GM12878 (cell line): ENCODE measurements around the gene P2RY11. TPM values are rescaled to one million over a fixed set of nuclear protein-coding genes. Genes with fewer than 3 reads are reported as not detected.

Source experiments
- ATAC-seq: fragments of 200-7000 bp; cut with Tn5 transposase; 3 replicates; pipeline ENCODE4 v1.9.1; 2020; ENCODE audit warnings: mild to moderate bottlenecking, moderate library complexity
- BruUV-seq: library from RNA; stranded (reverse); fragments of 400-500 nt; replicated peaks from 2 replicates; lab custom pipeline; 2021; lab: Mats Ljungman, UMichigan
- CTCF ChIA-PET: fragments of 300-600 bp; sonication (Branson Sonifier 250); formaldehyde crosslinking; extraction: SDS; loops from one replicate; lab custom pipeline; 2021; ENCODE audit warnings: inconsistent platforms; lab: Yijun Ruan, JAX
- POLR2A ChIA-PET: fragments of 350-600 bp; formaldehyde crosslinking; extraction: SDS; loops from one replicate; lab custom pipeline; 2021; ENCODE audit warnings: inconsistent platforms; lab: Charles Lee
- RAD21 ChIA-PET: fragments of 300-600 bp; sonication (Branson Sonifier 250); formaldehyde crosslinking; loops from one replicate; lab custom pipeline; 2023; ENCODE audit warnings: antibody characterized with exemption; ENCODE audit not compliant: unreplicated experiment; lab: Charles Lee
- SMC1A ChIA-PET: fragments of 300-600 bp; sonication (Branson Sonifier 250); formaldehyde crosslinking; loops from one replicate; lab custom pipeline; 2023; ENCODE audit not compliant: unreplicated experiment, uncharacterized antibody; lab: Charles Lee
- DNase-seq: peaks from one replicate; pipeline ENCODE4 v3.0.0-alpha.2; 2011; ENCODE audit warnings: low read depth, low spot score
- FAIRE-seq: peaks from 3 replicates; lab custom pipeline; 2011; peaks lifted over from hg19 to GRCh38; lab: Jason Lieb, UNC
- H2AFZ ChIP-seq: 2 replicates; pipeline ENCODE4 v1.6.0; 2011; ENCODE audit warnings: low read depth, low read length, control low read depth; ENCODE audit not compliant: control insufficient read depth
- H3K27ac ChIP-seq: 2 replicates; pipeline ENCODE4 v1.5.1; 2011; ENCODE audit warnings: control low read depth; ENCODE audit not compliant: control insufficient read depth, insufficient read depth
- H3K27me3 ChIP-seq, 2 experiments: replicated peaks in 1 of 2; 2 replicates each; pipeline versions ENCODE4 v1.6.0 to v1.6.1; 2011; ENCODE audit warnings: low read length in 1 of 2; ENCODE audit not compliant: control insufficient read depth in 2 of 2, insufficient read depth in 2 of 2
- H3K36me3 ChIP-seq, 2 experiments: 2 replicates each; pipeline ENCODE4 v1.5.1; 2011; ENCODE audit warnings: low read length in 1 of 2; ENCODE audit not compliant: control insufficient read depth in 2 of 2, insufficient read depth in 2 of 2
- H3K4me1 ChIP-seq: 2 replicates; pipeline ENCODE4 v1.6.1; 2011; ENCODE audit warnings: mild to moderate bottlenecking, low read length, moderate library complexity, mixed read lengths; ENCODE audit not compliant: control insufficient read depth, insufficient read depth
- H3K4me2 ChIP-seq: 2 replicates; pipeline ENCODE4 v1.6.0; 2011; ENCODE audit warnings: control low read depth; ENCODE audit not compliant: control insufficient read depth, insufficient read depth
- H3K4me3 ChIP-seq: fragments of 200-600 bp; sonication (generic); 2 replicates; pipeline ENCODE4 v1.5.1; 2016
- H3K79me2 ChIP-seq: 2 replicates; pipeline ENCODE4 v1.6.0; 2011; ENCODE audit warnings: low read length; ENCODE audit not compliant: control insufficient read depth, insufficient read depth
- H3K9ac ChIP-seq: 2 replicates; pipeline ENCODE4 v1.8.0; 2011; ENCODE audit warnings: low read length, control low read depth, mixed read lengths; ENCODE audit not compliant: control insufficient read depth, insufficient read depth
- H3K9me3 ChIP-seq: replicated peaks from 3 replicates; pipeline ENCODE4 v1.5.1; 2011; ENCODE audit warnings: mild to moderate bottlenecking, low read length; ENCODE audit not compliant: control insufficient read depth, insufficient read depth
- H4K20me1 ChIP-seq: 2 replicates; pipeline ENCODE4 v1.6.0; 2011; ENCODE audit not compliant: control insufficient read depth, insufficient read depth
- CHD2 ChIP-seq: IDR thresholded peaks from 2 replicates; pipeline ENCODE4 v1.6.1; 2011; ENCODE audit warnings: low read depth, low read length, improper control_type of control experiment, borderline replicate concordance
- DPF2 ChIP-seq: fragments of 450-650 bp; IDR thresholded peaks from 2 replicates; pipeline ENCODE4 v1.6.1; 2017; ENCODE audit warnings: mild to moderate bottlenecking
- HDAC6 ChIP-seq: fragments of 200-600 bp; sonication (generic); IDR thresholded peaks from one replicate; pipeline ENCODE4 v1.8.0; 2017; ENCODE audit warnings: antibody characterized with exemption; ENCODE audit not compliant: unreplicated experiment
- IRF5 ChIP-seq: fragments of 450-650 bp; IDR thresholded peaks from 2 replicates; pipeline ENCODE4 v1.6.1; 2017; ENCODE audit warnings: borderline replicate concordance
- PAX5 ChIP-seq: IDR thresholded peaks from 2 replicates; pipeline ENCODE4 v1.6.1; 2011; ENCODE audit warnings: low read depth, low read length, borderline replicate concordance
- SKIL ChIP-seq: fragments of 450-650 bp; IDR thresholded peaks from 2 replicates; pipeline ENCODE4 v1.6.1; 2017; ENCODE audit warnings: mild to moderate bottlenecking, low read depth, inconsistent platforms; ENCODE audit not compliant: poor library complexity, severe bottlenecking
- SMC3 ChIP-seq: IDR thresholded peaks from 2 replicates; pipeline ENCODE4 v1.6.1; 2011; ENCODE audit warnings: low read length, improper control_type of control experiment, borderline replicate concordance
- STAT1 ChIP-seq: fragments of 450-650 bp; conservative IDR thresholded peaks from 2 replicates; pipeline ENCODE4 v1.6.1; 2014; ENCODE audit warnings: antibody characterized with exemption, mild to moderate bottlenecking
- ZBED1 ChIP-seq: IDR thresholded peaks from 2 replicates; pipeline ENCODE4 v1.6.1; 2016; ENCODE audit warnings: borderline replicate concordance
- WGBS: methylation state at CpG from one replicate; pipeline ENCODE4 v1.1.6; 2016; ENCODE audit warnings: low lambda C conversion rate; ENCODE audit not compliant: insufficient replicate concordance, insufficient coverage; ENCODE audit errors: missing lambda C conversion rate; 5-methylcytosine and 5-hydroxymethylcytosine counted together
- in situ Hi-C: fragments of 300-500 bp; cut with MboI; formaldehyde crosslinking; loops from 9 replicates; pipeline ENCODE4 v1.14.3; 2018; ENCODE audit warnings: mixed read lengths
- intact Hi-C: fragments of 100-400 bp; cut with micrococcal nuclease; formaldehyde crosslinking; loops from one replicate; pipeline ENCODE4 v1.14.2; 2022; ENCODE audit not compliant: unreplicated experiment
- polyA plus RNA-seq, 11 experiments: library from polyadenylated mRNA; depleted of rRNA in 4 of 11; unstranded in 6 of 11; stranded (reverse) in 5 of 11; fragments of >200 nt; fragmentation: Nextera tagmentation in 4 of 11; fragmentation: Illumina TruSeq in 1 of 11; extraction: Ambion mirVana in 4 of 11; extraction: Trizol in 1 of 11; gene quantifications; 1 replicate in 1 of 11; 2 replicates in 10 of 11; pipeline versions ENCODE4 v1.2.1 to v1.2.3, GENCODE V29; 2011 to 2016; ENCODE audit warnings: inconsistent platforms in 2 of 11, missing spikeins in 2 of 11, low read depth in 1 of 11
- total RNA-seq, 4 experiments: library from RNA; depleted of rRNA in 3 of 4; stranded (reverse); fragments of >200 nt in 3 of 4; fragmentation: Illumina TruSeq in 1 of 4; extraction: Trizol in 1 of 4; gene quantifications; 2 replicates each; pipeline versions ENCODE4 v1.2.1 to v1.2.3, GENCODE V29; 2013 to 2021

Gene P2RY11
- total and polyA plus RNA-seq, 10 of the 15 experiments (the other 5 are each of a cell fraction or from before 2014, with no cell fraction given): 0.14 to 46.5 (median 7.6) TPM

GRCh38 chr19:10142701-10143375, 31.3 kb downstream of the P2RY11 start (continued):
- TF ChIP-seq SKIL: no peak

- Histone ChIP-seq H3K36me3 (peaks cover 59 to 65% of the 10 kb centered on the region in 2 experiments), H3K27ac (no peak overlapping the region), H2AFZ (no peak overlapping the region), H4K20me1 (no peaks in the 10 kb centered on the region), H3K27me3 (no peaks in the 10 kb centered on the region), H3K4me1 (no peaks in the 10 kb centered on the region), H3K79me2 (no peaks in the 10 kb centered on the region), H3K9ac (no peak overlapping the region), H3K9me3 (no peaks in the 10 kb centered on the region), H3K4me2 (no peak overlapping the region), H3K4me3 (no peak overlapping the region)
- no peak for FAIRE-seq
- DNase-seq: no peak
- ChIA-PET POLR2A (interaction anchor here (0.6 to 1.9 kb wide), 3 partner anchors 12 to 22 kb away, joined by 4 to 8 read pairs (median 6); no protein-coding TSS in a partner anchor), SMC1A (interaction anchor here (0.9 kb wide), 1 partner anchor 106 kb away, joined by 3 read pairs; no protein-coding TSS in a partner anchor), RAD21 (no interaction called here), CTCF (interaction anchor here (1.1 to 1.3 kb wide), 2 partner anchors 23 to 115 kb away, joined by 3 to 4 read pairs; no protein-coding TSS in a partner anchor)
- BruUV-seq: no TSS peak
- in situ Hi-C loops (no loop called here), intact Hi-C loops (no loop called here)
- ATAC-seq: no peak
- TF ChIP-seq ZBED1 (no peak), DPF2 (no peak), PAX5 (peak; percentile 37; the same call in 1 of the 2 replicates), SMC3 (no peak), STAT1 (no peak), IRF5 (no peak), HDAC6 (no peak), CHD2 (no peak)
- WGBS: 94% methylated on average over 11 of the region's 11 CpGs
Measured at GRCh38 chr19:10143681-10144080, 32.2 kb downstream of the P2RY11 start.
